ENCODE data around the gene ANXA6.

ANXA6 gene

GRCh38 chr5:151151263-151151660 lies 6.3 kb downstream of the ANXA6 start:
- DNase-seq, result no peak

DNA sequence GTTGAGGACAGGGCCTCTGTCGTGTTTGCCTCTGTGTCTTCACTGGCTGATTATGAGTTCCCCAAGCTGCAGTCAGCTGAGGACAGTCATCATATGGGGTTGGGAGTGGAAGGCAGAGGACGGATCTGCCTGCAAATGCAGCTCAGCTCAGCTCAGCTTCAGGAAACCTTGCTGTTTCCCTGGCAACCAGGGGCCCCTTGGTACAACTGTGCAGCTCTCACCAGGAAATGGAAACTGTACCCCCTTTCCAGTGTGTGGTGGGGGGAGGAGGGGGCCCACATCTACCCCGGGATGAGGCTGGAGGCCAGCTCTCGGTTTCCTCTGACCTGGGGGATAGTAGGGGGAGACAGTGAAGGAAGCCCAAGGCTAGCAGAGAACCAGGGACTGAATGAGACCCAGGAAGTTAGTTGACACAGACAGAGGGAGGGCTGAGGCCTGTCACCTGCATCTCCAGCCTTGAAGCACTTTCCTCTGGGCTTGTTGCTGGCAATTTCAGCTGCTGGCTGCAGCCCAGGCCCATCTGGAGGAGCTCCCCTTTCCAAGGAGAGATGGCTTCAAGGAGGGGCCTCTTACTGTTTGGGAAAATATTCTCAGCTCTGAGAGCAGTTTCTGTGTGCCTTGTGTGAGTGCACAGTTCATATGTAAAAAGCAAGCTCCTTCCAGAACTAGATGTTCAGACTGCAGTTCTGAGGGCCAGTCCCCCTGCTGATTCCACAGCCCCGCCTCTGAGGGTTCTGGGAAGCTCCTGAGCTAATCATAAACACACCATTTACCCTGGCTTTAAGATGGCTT lies 6.9 kb downstream of the ANXA6 start:
- peak in 1 of 2 experiments; percentile 29 for DNase-seq

DNA sequence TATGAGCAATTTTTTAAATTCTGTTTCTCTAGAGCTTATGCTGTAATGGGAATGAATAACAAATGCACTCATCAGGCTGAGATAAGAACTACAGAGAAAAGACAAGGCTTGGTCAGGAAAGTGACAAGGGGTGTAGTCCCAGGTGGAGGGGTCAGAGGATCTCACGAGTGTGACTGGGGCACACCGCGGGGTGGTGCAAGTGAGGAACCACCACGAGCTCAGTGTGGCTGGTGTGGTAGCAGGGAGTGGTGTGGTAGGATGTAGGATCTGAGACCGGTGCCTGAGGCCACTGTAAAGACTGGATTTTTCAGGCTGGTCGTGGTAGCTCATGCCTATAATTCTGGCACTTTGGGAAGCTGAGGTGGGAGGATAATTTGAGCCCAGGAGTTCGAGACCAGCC lies 9.0 kb downstream of the ANXA6 start:
- DNase-seq, result no peak

DNA sequence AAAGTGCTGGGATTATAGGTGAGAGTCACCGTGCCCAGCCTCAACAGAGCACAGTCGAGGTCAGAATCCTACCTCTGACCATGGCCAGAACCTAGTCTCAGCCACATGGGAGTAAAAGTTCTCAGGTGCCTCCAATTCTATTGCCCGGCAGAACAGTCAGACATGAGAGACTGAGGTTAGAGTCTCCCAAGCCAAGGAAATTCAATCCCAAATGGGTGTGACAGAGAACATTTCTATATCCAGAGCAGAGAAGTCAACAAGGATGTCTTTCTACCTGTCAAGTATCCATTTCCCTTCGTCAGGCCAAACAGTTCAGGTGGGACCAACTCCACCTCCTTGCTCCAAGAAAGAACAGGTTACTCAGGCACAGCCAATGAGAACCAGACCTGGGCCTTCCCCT lies 10.5 kb downstream of the ANXA6 start:
- no peak for DNase-seq

GRCh38 chr5:151146061-151146460 lies 11.5 kb downstream of the ANXA6 start:
- DNase-seq, result no peak

DNA sequence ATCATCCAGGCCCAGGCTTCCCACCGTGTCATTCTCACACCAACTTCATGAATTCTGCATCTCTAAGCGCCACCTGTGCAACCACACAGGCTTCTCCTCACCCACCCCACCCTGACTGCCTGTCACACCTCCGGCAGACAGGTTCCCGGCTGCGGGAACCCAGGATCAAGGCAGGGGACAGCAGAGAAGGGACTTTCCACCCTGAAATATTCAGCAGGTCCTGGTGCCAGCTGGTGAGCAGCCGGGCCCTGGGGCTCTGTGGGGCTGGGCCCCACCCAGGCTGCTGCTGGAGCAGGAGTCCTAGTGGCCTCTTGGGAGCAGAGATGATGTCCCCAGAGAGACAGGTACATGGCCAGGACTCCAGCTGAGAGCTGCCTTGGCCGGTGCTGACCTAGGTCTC lies 12.7 kb downstream of the ANXA6 start:
- DNase-seq, result no peak

DNA sequence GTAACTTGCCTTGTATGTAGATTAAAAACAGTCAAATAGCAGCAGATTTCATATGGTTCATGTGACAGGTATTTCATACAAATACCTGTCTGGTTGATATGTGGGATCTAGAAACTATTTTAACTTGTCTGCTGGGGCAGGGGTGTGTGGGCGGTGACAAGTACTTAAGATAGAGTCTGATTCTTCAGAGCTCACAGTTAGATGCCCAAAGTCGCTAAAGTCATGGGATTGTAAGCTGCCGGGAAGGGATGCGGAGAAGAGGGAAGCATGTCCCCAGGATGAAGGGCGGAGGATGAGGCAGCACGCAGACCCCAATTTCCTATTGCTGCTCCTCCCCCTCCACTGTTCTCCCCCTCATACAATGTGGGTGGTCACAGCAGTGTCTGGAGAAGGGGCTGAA lies 13.3 kb downstream of the ANXA6 start:
- DNase-seq, result no peak

- DNase-seq, result no peak
These were observed 13.9 kb downstream of the ANXA6 start for GRCh38 chr5:151143645-151144044.

DNA sequence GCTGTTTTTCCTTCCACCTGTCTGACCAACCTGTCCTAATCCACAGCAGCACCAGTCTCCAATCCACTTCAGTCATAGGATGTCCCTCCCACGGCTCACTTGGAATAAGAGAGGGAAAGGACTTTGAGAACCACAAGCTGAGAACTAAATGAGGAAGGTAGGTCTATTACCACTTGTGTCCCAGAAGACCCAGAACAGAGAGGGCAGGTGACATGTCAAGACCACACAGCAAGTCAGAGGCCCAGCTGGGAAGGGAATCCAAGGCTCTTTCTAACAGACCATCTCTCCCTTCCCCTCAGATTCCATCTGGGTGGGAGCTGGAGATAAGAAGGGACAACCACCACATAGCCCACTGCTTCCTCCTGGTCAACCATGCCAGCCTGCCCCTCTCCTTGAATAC lies 14.6 kb downstream of the ANXA6 start:
- DNase-seq, result no peak

DNA sequence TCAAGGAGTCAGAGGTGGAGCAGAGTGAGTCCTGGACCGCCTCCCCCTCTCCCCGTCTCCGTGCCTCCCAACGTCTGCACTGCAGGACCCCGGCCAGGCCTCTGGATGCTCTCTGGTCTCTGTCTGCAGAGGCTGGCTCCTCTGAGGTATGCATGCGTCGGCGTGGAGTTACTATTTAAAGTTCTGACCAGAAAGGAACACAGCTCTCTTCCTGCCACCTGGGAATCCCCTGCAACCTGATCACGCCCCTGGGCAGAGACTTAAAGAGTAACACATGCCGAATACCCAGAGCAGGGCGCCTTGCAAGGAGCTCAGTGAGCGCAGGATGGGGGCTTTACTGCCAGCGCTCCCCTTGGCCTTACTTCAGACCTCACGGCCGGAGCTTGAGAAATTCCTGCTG lies 16.0 kb downstream of the ANXA6 start:
- no peak for DNase-seq

- no peak for DNase-seq
These were observed 16.7 kb downstream of the ANXA6 start for GRCh38 chr5:151140686-151141459.

DNA sequence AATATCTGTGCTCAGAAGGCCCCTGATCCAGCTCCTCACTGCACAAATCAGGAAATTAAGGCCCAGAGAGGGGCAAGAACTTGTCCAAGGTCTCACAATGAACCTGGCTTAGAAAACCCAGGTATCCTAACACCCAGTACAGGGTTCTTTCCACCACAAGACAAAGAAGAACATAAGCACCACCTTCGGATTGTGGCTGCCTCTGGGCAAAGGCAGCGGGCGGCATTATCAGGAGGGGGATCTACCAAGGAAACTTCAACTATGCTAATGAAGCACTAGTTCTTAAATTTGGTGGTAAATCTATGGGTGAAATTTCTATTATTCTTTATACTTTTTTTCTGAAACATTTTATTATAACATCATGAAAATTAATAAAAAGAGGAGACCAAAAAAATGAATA lies 17.9 kb downstream of the ANXA6 start:
- no peak for DNase-seq

GRCh38 chr5:151139015-151139414 lies 18.6 kb downstream of the ANXA6 start:
- DNase-seq, result peak; percentile 37 to 56

- DNase-seq, result no peak
These were observed 19.5 kb downstream of the ANXA6 start for GRCh38 chr5:151138114-151138513.

GRCh38 chr5:151137067-151137825 lies 20.3 kb downstream of the ANXA6 start:
- DNase-seq, result no peak

- DNase-seq, result no peak
These were observed 23.4 kb downstream of the ANXA6 start for GRCh38 chr5:151134228-151134627.

GRCh38 chr5:151132963-151133362 lies 24.6 kb downstream of the ANXA6 start:
- DNase-seq, result no peak

DNA sequence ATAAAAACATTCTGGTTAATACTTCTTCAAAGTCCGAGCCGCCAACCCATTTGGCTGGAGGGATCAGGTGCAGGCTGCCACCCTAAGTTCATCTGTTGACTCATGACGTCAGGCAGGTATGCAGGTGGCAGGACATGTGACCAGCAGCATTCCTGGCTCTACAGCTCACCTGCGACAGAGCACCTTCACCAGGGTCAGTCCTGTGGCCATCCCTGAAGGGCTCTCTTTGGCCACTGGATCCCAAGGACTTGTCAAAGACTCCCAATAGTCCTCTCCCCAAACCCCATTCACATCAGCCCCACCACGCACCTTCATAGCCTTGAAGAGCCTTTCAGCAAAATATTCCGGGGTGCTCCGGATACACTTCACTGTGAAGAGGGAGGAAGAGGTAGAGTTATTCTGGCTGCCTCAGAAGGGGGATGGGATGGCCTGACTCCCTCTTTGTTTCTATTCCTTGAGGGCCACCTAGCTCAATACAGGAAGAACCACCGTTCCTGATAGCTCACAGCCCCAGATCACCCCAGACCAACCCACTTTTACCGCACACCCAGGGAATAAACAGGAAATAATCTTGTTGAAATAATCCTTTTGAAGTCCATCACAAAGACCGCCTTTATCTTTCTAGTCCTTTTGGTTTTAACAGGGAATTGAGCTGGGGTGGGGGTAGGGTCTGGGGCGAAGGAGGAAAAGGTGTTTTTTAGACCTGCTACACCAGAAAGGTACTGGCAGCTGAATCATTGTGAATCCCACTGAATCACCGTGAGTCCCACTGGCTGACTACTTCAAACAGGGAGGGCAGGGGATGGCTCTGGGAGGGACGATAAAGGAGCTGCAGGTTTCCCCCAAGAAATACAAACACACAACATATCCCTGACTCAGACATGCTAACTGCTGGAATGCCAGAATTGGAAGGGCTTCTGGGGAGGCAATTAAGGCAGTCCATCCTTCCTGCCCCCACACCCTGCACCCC lies 26.4 kb downstream of the ANXA6 start:
- DNase-seq, result no peak

DNA sequence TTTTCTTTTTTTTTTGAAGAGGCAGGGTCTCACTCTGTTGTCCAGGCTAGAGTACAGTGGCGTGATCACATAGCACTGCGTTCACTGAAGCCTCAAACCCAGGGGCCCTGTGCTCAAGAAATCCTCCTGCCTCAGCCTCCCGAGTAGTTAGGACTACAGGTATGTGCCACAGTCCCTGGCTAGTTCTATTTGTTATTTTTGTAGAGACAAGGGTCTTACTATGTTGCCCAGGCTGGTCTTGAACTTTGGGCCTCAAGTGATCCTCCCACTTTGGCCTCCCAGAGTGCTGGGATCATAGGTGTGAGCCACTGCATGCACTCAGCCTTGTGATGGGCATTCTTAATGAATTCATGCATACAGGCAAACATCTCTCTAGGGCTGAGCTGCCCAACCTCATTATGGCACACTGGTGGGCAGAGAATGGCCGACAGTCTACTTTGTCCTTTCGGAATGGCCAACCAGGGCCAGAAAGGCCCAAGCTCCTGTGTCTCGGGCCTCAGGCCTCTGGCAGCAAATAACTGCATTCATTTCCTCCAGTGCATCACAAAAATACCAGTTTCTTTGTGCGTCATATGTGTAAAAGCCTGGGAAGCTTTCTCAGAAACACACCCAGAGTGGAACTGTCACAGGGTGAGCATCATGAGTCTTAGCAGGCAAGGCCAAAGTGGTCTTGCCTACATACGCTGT lies 27.2 kb downstream of the ANXA6 start:
- DNase-seq, result no peak

DNA sequence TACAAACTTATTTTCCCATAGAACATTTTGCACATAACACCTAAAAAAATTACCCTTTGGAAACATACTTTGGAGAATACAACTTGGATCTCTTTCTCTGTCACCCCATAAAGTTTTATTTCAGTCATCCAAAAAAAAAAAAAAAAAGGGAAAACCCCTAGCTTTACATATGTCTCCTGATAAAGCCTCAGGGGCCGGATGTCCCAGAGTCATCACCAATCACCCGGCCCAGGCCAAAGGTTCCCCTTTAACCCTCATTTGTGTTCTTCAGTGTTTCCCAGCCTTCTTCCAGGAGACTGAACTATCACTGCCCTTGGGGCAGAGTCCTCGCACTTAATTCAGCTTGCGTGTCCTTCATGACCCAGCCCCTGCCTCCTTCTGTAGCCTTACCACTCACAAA lies 28.8 kb downstream of the ANXA6 start:
- DNase-seq, result no peak

DNA sequence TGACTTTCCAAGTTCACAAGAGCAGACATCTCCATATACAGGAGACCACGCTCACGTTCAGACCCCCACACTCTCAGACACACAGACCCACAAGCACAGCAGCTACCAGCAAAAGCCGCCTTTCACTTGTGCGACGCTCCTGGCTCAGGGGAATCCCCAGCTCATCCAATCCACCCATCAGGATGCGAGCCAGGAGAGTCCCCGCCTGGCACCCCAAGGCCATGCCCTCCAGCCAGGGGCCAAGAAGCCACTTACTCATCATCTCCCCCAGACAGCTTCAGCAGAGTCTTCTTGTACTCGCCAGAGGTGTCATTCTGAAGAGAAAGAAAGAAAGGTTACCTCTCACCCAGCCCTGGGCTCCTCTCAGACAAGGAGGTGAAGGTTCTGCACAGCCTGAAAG lies 29.7 kb downstream of the ANXA6 start:
- DNase-seq, result no peak

DNA sequence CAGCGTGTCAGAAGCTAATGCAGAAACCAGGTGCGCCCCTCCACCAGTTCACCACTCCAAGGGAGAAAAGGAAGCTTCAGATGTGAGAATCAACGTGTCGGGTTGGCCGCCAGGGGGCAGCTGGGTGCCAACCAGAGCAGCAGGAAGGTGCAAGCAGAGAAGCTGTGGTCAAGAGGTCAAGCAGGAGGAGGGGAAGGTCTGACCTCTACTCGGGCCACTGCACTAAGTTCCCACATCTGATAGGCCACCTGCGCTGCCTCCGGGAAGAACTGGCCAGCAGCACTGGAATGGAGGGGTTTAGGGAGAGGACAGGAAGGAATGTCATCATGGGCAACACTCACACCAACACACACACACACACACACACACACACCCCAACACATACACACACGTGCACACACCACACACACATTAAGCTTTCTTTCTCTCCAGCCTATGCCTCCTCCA lies 31.4 kb downstream of the ANXA6 start:
- no peak for DNase-seq

Data from NCI-H2081 (cell line).